Measurements from ENCODE around the gene COMMD1.
"Not testable (repeated sequence)": the region's sequence is repeated elsewhere in the genome, so short reads cannot be mapped to it uniquely, and the experiment has no call there.

The COMMD1 gene

DNA sequence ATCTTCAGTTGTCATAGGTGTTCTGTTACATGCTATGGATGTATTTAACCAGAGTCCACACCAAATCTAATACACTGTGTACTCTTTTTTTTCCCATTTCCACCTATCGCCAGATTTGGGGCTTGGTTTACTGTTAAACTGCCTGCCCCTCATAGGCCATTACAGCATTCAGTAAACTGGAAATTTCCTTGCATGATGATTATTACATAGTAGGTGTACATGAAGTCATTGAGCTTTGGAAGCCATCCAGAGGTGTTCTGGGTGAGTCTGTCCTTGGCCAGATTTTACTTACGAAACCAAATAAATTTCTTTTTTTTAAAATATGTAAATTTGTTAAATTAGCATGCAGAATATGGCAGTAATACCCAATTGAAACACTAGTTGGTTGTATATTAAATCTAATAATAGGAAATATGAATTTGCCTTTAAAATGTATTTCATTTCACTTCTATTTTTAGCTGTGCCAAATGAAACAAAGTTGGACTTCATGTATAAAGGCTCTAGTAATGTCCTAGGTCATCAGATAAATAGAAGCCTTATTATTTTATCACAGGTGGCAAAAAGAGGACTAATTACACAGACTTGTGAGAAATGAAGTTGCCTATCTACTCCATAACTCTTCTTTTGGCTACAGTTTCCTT is 60.7 kb downstream of the COMMD1 start:
- no peak for DNase-seq

DNA sequence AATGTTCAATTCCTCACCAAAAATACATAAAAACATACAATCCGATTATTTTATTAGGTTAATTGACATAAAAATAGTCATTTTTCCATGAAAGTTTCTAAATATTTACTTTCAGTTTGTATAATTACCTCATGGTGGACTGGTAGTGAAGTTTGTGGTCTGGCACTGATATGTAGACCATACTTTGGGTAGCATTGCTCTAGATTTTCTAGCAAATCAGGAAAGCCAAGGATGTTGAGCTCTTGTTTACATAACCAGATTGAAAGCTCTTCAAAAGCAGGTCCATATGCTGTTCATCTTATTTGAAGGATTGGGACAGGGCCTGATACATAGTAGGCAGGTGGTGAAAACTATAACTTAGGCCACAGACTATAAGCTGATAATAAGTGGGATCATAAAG is 61.8 kb downstream of the COMMD1 start:
- no peak for DNase-seq

DNA sequence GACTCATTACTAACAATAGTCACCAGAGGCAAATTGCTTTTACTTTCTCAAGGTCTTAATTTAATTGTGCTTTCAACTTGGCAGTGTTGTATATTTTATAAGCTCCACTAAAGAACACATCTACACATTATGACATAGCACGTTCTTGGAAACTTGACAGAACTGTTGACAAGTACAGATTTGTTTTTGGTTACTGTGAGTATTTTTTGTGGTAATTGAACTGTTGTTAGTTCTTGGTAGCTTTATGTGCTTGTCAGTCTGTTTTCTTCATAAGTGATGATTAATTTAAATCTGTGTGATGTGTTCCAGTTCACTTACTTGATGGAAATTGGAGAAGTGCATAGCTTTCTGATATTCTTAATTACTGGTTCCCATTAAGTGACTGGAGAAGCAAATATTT is 63.9 kb downstream of the COMMD1 start:
- no peak for DNase-seq

DNA sequence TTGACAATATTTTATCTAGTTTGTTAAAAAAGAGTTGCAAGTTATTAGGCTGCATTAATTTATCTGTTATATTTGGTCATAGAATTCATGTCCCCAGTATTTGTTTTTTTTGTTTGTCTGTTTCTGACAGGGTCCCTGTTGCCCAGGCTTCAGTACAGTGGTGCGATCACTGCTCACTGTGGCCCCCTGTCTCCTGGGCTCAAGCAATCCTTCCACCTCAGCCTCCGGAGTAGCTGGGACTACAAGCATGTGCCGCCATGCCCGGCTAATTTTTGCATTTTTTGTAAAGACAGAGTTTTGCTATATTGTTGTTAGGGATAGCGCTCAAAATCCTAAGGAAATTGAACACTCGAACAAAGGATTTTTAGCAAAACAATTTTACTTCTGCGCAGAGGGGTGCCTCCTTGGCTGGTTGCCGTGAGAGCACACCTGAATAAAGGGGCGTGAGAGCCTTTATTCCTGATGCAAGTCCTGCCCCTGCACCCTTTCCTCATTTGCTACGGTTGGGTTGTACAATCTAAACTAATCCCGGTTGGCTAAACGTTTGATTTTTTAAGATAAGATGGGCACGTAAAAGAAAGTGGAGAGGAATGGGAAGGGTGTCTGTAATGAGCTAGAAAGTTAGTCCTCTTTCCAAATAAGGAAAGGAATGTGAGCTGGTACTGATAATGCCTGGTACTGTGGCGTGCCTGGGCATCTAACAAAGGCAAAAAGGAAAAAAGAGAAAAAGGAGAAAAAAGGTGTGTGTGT is 65.5 kb downstream of the COMMD1 start:
- no peak for DNase-seq

DNA sequence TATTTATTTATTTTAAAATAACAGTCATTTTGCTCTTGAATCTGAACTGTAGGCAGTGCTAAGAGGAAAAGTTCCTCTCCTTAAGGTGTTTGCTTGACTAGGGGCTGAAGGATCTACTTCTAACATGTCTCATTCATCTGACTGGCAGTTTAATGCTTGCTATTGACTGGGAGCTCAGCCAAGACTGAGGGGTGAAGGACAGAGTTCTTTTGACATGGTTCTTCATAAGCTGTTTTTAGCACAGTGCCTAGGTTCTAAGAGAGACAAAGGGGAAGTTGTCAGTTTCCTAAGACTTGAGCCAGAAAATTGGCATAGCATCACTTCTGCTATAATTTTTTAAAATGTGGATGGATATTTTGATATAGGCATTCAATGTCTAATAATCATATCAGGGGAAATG is 73.0 kb downstream of the COMMD1 start:
- DNase-seq: no peak

DNA sequence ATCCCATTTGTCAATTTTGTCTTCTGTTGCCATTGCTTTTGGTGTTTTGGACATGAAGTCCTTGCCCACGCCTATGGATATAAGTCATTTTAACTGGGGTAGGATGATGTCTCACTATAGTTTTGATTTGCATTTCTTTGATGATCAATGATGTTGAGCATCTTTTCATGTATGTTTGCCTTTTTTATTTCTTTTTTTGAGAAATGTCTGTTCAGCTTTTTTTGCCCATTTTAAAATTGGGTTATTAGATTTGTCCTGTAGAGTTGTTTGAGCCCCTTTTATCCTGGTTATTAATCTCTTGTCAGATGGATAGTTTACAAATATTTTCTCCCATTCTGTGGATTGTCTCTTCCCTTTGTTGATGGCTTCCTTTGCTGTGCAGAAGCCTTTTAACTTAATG is 75.3 kb downstream of the COMMD1 start:
- DNase-seq: no peak

DNA sequence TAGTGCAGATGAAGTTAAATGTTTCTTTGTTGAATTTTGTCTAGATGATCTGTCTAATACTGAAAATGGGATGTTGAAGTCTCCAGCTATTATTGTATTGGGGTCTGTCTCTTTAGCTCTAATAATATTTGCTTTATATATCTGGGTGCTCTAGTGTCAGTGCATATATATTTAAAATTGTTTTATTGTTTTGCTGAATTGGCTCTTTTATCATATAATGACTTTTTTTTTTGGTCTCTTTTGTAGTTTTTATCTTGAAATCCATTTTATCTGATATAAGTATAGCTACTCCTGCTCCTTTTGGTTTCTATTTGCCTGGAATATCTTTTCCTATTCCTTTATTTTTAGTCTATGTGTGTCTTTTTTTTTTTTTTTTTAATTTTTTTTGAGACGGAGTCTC is 79.2 kb downstream of the COMMD1 start:
- no peak for DNase-seq

DNA sequence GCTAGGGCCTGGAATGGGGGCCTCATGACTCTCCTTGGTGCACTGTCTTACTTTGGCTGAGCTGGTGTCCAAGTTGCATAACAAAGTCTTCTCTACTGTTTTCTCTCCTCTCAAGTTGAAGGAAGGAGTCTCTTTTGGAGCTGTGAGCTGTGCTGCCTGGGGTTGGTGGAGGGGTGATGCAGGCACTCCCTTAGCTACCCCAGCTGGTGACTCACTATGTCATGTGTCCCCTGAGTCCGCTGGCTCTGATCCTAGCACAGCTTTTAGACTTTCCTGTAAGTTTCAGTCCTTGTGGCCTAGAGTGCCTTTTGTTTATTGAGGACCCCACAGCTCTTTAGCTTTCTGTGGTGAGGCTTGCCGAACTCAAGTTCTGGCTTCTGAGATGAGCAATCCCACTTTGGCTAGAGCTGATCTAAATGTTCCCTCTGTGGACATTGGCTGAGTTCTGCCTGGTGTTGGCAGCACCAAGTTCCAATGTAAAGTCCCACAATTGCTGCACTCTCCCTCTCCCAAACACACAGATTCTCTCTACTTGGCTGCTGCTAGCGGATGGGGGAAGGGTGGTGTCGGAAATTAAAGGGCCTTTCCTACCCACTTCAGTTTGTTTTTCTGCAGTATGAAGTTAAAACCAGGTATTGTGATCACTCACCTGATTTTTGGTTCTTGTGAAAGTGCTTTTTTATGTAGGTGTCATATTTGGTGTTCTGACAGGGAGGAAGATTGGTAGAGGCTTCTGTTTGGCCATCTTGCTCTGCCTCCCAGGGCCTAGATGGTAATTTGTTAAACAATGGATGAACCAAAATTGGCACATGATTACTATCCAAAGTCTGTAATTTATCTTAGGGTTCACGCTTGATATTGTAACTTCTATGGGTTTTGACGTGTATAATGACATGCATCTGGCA is 83.2 kb downstream of the COMMD1 start:
- no peak for DNase-seq

DNA sequence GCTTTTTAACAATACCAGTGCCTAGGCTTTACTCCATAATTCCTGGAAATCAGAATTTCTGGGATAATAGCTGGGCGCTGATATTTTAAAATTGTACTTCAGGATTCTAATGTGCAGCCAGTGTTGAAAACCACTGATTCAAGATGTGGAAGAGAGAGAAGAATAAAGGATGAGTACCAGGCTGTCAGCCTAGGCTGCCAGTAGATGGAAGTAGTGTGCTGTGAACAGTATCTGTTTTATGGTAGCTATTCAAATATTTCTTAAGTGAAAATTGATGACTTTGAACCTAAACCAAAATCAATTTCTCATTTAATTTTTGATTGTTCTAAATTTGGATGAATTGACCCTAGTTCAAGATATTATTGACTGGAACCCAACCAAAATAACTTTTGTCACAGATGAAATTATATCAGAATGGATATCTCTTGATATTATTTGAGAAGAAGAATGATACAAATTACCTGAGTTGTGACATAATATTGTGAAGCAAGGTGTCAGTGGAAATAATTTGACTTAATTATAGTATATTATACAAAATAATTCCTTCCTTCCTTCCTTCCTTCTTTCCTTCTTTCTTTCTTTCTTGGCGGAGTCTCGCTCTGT is 88.0 kb downstream of the COMMD1 start:
- DNase-seq: no peak

DNA sequence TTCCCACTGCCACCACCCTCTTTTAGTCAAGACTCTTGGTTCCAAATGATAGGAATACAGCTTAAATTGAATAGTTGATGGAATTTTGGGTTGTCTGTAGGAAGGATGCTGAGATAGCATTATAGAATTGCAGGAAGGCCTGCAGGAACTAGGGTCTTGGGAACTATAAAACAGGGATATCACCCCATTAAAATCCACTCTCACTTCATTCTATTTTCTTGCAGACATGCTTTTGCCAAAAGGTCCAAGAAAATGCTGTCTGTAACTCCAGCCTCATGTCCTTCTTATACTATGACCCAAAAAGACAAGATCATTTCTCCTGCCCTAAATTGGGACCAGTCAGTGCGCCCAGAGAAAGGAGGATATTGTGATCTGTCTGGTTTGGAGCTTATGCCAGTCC is 89.1 kb downstream of the COMMD1 start:
- DNase-seq: no peak

DNA sequence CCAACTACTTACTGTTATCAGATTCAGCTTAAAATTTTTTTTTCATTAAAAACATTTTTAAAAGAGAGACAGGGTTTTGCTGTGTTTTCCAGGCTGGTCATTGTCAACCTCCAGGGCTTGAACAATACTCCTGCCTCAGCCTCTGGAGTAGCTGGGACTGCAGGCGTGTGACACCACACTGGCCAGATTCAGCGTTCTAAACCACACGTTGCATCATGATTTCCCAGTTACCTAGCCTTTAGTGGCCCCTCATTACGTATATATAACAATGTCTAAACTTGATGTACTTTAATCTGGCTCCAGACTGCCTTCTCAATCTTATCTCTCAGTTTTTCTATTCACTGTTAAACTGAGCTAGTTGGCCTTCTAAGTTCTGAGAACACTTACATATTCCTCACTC is 89.6 kb downstream of the COMMD1 start:
- no peak for DNase-seq

DNA sequence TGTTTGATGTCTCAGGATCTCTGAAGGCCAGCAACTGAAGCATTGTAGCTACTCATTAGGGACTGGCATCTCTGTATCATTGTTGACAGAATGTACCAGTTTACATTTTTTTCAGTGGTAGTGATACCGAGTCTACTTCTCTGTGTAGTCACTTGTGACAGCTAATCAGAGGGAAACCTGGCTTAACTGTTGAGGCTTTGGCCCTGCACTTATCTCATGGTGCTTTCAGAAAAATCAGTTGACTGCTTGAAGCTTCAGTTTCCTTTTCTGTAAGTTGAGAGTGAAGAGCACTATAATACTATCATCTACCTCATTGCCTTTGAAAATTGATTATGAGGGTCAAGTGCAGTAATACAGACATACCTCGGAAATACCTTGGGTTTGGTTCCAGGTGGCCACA is 90.0 kb downstream of the COMMD1 start:
- DNase-seq: no peak

DNA sequence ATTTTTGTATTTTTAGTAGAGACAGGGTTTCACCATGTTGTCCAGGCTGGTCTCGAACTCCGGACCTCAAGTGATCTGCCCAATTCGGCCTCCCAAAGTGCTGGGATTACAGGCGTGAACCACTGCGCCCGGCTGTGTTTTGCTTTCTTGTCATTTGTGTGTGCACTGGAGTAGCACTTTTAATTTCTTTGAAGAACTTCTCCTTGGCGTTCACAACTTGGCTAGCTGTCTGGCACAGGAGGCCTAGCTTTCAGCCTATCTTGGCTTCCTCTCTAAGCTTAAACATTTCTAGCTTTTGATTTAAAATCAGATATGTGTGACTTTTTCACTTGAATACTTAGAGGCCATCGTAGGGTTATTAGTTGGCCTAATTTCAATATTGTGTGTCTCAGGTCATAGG is 93.0 kb downstream of the COMMD1 start:
- no peak for DNase-seq

DNA sequence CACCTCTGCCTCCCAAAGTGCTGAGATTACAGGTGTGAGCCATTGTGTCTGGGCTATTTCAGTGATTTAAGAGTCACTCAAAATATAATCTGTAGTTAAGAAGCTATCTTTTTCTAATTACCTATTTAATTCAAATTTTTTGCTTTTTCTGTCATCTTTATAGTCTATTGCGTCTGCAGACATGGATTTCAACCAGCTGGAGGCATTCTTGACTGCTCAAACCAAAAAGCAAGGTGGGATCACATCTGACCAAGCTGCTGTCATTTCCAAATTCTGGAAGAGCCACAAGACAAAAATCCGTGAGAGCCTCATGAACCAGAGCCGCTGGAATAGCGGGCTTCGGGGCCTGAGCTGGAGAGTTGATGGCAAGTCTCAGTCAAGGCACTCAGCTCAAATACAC is 95.1 kb downstream of the COMMD1 start:
- DNase-seq: no peak

DNA sequence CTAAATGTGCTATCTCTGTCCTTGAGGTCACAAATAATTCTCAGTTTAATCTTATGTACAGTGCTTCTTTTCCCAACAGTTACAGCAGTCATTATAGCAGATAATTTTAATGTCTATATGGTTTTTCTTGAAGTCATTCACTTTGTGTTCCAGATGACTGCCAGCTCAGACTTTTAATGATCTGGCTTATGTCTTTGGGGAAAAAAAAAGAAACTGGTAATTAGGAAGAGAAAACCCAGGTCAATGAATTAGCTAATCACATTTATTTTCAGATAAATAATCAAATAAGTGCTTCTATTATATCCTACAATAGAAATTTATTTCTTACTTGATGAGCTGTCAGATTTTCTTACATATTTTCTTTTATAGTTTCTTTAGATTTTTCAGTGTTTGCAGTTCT is 96.0 kb downstream of the COMMD1 start:
- no peak for DNase-seq

DNA sequence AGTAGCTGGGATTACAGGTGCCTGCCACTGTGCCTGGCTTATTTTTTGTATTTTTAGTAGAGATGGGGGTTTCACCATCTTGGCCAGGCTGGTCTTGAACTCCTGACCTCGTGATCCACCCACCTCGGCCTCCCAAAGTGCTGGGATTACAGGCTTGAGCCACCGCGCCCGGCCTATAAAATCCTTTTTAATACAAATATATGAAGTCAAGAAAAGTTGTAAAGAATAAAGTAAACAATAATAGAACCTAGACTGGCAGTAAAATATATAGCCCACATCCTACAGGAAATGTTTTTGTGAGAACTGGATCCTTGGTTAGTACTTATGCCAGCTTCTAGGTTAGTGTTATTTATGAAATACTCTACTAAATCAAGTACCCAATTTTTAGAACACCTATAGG is 99.0 kb downstream of the COMMD1 start:
- not testable (repeated sequence) for DNase-seq

DNA sequence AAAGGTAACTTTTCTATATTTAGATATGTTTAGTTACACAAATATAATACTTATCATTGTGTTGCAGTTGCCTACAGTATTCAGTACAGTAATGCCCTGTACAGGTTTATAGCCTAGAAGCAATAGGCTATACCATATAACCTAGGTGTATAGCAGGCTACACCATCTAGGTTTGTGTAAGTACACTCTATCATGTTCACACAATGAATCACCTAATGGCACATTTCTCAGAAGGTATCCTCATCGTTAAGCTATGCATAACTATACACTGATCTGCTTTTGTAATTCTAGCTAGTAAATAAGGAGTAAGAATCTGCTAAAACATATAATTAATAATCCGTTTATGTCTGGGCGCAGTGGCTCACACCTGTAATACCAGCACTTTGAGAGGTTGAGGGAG is 102.1 kb downstream of the COMMD1 start:
- no peak for DNase-seq

DNA sequence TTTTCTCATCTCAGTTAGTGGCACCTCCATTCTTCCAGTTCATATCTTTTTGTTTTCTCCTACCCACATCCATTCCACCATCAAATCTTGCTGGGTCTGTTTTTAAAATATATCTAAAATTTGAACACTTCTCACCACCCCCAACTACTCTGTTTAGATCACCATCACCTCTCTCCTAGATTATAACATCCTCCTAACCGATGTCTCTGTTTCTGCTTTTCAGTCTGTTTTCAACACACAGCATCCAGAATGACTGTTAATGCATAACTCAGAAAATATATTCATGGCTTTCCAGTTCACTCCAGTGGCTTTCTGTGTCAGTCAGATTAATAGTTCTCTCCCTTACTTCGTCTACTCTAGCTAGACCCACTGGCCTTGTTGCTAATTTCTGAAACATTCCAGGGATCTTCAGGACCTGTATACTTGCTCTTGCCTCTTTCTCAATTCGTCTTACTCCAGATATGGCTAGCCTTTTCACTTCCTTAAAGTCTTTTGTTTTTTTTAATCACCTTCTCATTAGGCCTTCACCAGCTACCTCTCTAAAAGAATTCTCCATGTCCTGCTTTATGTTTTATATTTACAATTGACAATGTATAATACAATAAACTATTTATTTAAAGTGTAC is 105.3 kb downstream of the COMMD1 start:
- no peak for DNase-seq

DNA sequence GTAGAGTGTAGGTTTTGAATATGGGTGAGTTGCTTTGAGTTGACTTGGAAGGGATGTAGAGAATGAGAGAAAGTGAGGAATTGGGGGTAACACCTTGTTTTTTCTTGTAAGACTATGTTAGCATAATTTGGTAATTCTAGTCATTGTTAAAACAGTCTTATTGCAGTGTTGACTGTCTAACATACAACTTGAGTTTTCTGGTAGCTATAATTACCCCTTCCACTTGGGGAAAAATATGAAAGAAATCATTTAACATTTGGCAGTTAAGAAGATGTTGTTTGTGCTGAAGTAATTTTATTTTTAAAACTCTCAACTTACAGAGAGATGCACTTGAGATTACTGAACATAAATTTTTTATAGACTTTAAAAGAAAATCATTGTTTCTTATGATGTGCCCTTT is 108.2 kb downstream of the COMMD1 start:
- no peak for DNase-seq

DNA sequence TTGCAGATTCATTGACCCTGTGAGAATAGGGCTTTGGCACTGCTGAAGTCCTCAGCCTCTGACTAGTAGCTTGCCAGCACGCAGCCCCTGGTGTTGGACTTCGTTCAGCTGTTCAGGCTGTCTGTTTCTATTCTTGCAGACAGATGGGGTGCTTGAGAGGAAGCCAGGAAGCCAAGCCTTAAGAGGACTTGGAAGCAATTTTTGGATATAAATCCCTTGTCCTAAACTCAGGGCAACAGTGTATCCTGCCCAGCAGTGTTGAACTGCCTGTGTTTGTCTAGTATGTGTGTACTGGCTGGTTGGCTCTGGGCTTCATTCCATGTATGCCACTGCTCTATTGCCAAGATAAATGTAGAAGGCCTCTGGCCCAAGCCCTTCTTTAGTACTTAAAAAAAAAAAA is 108.6 kb downstream of the COMMD1 start:
- no peak for DNase-seq

DNA sequence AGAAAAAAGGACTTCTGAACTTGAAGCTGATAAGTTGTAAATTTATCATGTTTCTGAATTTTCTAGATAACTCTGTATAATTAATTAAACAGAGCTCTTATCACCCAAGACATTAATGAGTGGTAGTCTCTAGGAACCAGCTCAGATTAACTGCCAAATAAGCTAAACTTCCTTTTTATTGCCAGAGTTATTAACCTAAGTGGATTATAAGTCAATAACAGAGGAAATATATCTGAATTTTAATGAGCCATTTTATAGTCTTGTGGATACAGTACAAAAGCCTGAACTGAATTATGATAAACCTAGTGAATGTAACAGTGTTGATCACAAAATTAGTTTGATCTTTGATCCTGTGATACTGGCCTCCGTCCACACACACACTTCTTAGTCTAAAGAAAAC is 111.5 kb downstream of the COMMD1 start:
- DNase-seq: no peak

DNA sequence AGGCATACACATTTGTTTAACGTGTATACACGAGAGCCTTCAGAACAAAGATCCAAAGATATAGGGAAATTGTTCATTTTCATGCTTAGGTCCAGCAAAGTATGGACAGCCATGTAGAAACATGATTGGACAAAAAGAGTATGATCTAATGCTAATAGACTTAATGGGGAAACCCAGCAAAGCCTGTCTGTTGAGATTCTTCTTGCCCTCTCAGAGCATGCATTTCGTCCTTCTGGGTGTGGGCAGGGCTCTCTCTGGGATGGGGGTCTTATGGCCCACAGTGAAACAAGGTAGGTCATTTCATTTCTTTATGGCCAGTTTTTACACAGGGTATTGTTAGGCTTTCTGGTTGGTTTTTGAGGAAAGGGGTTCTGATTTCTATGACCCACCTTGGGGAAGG is 124.4 kb downstream of the COMMD1 start:
- no peak for DNase-seq

DNA sequence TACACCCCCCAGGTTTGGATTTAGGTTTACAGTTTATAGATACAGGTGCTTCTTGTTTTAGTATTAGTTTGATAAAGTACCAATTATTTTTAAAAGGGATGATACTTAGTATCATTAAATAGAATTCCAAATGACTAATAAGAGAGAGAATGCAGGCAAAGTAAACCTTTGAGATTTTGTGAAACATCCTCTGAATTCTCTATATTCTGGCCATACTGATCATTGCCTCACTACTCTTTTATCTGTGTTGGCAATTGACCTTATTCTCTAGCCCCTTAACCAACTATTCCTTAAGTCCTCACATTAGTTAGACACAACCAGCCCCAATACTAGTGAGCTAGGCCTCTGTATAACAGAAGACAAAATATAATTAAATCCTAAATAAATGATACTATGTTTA is 125.4 kb downstream of the COMMD1 start:
- no peak for DNase-seq

Data from activated CD4-positive, alpha-beta T cell treated with anti-CD3 and anti-CD28 coated beads for 1 hour (primary cell).